ENCODE measurements around the gene MLPH. TPM values are rescaled to one million over a fixed set of nuclear protein-coding genes. Genes with fewer than 3 reads are reported as not detected.

Gene MLPH
- total and polyA plus RNA-seq, 2 of the 13 experiments (the other 11 are each of a cell fraction or from before 2014, with no cell fraction given), result 0.12 TPM; not detected in 1

DNA sequence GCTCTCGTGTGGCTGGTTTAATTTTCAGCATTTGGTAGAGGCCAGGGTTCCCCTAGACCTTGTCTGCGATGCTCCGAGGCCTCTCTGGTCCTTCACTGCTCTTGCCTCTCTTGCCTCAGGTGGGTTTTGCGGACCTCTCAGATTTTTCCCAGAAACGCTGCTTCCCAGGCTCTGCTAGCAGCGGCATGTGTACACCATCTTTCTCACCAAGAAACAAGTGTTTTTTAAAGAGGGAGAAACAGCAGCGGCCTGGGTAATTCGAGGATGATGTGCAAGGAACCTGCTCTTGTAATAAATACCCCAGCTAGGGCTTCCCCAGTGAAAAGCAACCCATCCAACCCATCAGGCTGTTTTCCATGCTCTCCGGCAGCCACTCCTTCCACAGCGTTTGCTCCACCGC, 39.6 kb upstream of the MLPH start:
- FAIRE-seq, result no peak
- no peak overlapping the region for H3K27ac ChIP-seq (ENCODE audit: extremely low read length, insufficient read depth, low read length)
- POLR2A ChIA-PET, result no interaction called here
- TF ChIP-seq ARHGAP35 (CRISPR knock-in tag; IDR thresholded peaks at IDR 0.05; ENCODE audit: borderline replicate concordance) (no peak), NFIC (IDR thresholded peaks at IDR 0.05; ENCODE audit: low read length) (no peak), MED1 (CRISPR knock-in tag; IDR thresholded peaks at IDR 0.05) (no peak), NONO (IDR thresholded peaks at IDR 0.05) (no peak), NONO (CRISPR knock-in tag; conservative IDR thresholded peaks at IDR 0.05) (no peak), ZNF264 (CRISPR knock-in tag; IDR thresholded peaks at IDR 0.05) (no peak), NFRKB (IDR thresholded peaks at IDR 0.05) (no peak), TBP (CRISPR knock-in tag; IDR thresholded peaks at IDR 0.05) (no peak), KDM2A (CRISPR knock-in tag; IDR thresholded peaks at IDR 0.05; ENCODE audit: borderline replicate concordance, low read depth) (no peak), DR1 (CRISPR knock-in tag; IDR thresholded peaks at IDR 0.05) (no peak), ZNF431 (CRISPR knock-in tag; IDR thresholded peaks at IDR 0.05; ENCODE audit: borderline replicate concordance, low read depth) (no peak), ZSCAN25 (CRISPR knock-in tag; IDR thresholded peaks at IDR 0.05) (no peak), ZNF367 (CRISPR knock-in tag; IDR thresholded peaks at IDR 0.05; ENCODE audit: borderline replicate concordance) (no peak)
- TF ChIP-seq, protein P1, sequence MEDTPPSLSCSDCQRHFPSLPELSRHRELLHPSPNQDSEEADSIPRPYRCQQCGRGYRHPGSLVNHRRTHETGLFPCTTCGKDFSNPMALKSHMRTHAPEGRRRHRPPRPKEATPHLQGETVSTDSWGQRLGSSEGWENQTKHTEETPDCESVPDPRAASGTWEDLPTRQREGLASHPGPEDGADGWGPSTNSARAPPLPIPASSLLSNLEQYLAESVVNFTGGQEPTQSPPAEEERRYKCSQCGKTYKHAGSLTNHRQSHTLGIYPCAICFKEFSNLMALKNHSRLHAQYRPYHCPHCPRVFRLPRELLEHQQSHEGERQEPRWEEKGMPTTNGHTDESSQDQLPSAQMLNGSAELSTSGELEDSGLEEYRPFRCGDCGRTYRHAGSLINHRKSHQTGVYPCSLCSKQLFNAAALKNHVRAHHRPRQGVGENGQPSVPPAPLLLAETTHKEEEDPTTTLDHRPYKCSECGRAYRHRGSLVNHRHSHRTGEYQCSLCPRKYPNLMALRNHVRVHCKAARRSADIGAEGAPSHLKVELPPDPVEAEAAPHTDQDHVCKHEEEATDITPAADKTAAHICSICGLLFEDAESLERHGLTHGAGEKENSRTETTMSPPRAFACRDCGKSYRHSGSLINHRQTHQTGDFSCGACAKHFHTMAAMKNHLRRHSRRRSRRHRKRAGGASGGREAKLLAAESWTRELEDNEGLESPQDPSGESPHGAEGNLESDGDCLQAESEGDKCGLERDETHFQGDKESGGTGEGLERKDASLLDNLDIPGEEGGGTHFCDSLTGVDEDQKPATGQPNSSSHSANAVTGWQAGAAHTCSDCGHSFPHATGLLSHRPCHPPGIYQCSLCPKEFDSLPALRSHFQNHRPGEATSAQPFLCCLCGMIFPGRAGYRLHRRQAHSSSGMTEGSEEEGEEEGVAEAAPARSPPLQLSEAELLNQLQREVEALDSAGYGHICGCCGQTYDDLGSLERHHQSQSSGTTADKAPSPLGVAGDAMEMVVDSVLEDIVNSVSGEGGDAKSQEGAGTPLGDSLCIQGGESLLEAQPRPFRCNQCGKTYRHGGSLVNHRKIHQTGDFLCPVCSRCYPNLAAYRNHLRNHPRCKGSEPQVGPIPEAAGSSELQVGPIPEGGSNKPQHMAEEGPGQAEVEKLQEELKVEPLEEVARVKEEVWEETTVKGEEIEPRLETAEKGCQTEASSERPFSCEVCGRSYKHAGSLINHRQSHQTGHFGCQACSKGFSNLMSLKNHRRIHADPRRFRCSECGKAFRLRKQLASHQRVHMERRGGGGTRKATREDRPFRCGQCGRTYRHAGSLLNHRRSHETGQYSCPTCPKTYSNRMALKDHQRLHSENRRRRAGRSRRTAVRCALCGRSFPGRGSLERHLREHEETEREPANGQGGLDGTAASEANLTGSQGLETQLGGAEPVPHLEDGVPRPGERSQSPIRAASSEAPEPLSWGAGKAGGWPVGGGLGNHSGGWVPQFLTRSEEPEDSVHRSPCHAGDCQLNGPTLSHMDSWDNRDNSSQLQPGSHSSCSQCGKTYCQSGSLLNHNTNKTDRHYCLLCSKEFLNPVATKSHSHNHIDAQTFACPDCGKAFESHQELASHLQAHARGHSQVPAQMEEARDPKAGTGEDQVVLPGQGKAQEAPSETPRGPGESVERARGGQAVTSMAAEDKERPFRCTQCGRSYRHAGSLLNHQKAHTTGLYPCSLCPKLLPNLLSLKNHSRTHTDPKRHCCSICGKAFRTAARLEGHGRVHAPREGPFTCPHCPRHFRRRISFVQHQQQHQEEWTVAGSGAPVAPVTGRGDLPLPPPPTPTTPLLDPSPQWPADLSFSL (CRISPR knock-in tag; IDR thresholded peaks at IDR 0.05), result no peak
- TF ChIP-seq, protein P2, sequence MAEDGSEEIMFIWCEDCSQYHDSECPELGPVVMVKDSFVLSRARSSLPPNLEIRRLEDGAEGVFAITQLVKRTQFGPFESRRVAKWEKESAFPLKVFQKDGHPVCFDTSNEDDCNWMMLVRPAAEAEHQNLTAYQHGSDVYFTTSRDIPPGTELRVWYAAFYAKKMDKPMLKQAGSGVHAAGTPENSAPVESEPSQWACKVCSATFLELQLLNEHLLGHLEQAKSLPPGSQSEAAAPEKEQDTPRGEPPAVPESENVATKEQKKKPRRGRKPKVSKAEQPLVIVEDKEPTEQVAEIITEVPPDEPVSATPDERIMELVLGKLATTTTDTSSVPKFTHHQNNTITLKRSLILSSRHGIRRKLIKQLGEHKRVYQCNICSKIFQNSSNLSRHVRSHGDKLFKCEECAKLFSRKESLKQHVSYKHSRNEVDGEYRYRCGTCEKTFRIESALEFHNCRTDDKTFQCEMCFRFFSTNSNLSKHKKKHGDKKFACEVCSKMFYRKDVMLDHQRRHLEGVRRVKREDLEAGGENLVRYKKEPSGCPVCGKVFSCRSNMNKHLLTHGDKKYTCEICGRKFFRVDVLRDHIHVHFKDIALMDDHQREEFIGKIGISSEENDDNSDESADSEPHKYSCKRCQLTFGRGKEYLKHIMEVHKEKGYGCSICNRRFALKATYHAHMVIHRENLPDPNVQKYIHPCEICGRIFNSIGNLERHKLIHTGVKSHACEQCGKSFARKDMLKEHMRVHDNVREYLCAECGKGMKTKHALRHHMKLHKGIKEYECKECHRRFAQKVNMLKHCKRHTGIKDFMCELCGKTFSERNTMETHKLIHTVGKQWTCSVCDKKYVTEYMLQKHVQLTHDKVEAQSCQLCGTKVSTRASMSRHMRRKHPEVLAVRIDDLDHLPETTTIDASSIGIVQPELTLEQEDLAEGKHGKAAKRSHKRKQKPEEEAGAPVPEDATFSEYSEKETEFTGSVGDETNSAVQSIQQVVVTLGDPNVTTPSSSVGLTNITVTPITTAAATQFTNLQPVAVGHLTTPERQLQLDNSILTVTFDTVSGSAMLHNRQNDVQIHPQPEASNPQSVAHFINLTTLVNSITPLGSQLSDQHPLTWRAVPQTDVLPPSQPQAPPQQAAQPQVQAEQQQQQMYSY (CRISPR knock-in tag; IDR thresholded peaks at IDR 0.05), result no peak
- TF ChIP-seq, protein P3, sequence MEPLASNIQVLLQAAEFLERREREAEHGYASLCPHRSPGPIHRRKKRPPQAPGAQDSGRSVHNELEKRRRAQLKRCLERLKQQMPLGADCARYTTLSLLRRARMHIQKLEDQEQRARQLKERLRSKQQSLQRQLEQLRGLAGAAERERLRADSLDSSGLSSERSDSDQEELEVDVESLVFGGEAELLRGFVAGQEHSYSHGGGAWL (CRISPR knock-in tag; IDR thresholded peaks at IDR 0.05), result no peak

More for the DNA sequence above, 39.6 kb upstream of the MLPH start:
- H3K27me3 ChIP-seq (ENCODE audit: control insufficient read depth in 1 of 2, insufficient read depth in 2 of 2, low read length in 2 of 2), result peaks cover 2 to 55% of the 10 kb centered on the region in 2 experiments; a peak in 4 of 5 replicates
- intact Hi-C loops (cut with micrococcal nuclease; ENCODE audit: unreplicated experiment) (no loop called here), in situ Hi-C loops (cut with HindIII; ENCODE audit: extremely low pct_ligation_motif_present, low pct_unique_long_range_greater_than_20kb) (no loop called here)
- CTCF ChIA-PET (ENCODE audit: low intra/inter-chr PET ratio, low total read pairs), result no interaction called here
- no peak overlapping the region for H2AFZ ChIP-seq (ENCODE audit: low read length)
- no peak overlapping the region for H3K4me2 ChIP-seq (ENCODE audit: low read depth, low read length)
- no peak overlapping the region for H3K4me3 ChIP-seq (replicated peaks in 1 of 3; ENCODE audit: insufficient read depth in 1 of 3, low read depth in 2 of 3, low read length in 3 of 3)
- H3K79me2 ChIP-seq (ENCODE audit: insufficient read depth, low read length), result no peaks in the 10 kb centered on the region
- H3K4me1 ChIP-seq (ENCODE audit: insufficient read depth, low read length), result peaks cover 6% of the 10 kb centered on the region; the same call in 1 of the 2 replicates
- H4K20me1 ChIP-seq (ENCODE audit: insufficient read depth, low read length), result peaks cover 2% of the 10 kb centered on the region; the same call in 1 of the 2 replicates
- no peak for ATAC-seq
- no TSS peak for BruUV-seq (replicated peaks)
- 51% methylated on average over 11 of the region's 11 CpGs for WGBS (ENCODE audit: low lambda C conversion rate)
- no peaks in the 10 kb centered on the region for H3K9me3 ChIP-seq (ENCODE audit: low read length)
- H3K36me3 ChIP-seq (replicated peaks in 1 of 2; ENCODE audit: control insufficient read depth in 1 of 2, insufficient read depth in 2 of 2, low read length in 2 of 2), result no peaks in the 10 kb centered on the region
- no peak overlapping the region for H3K9ac ChIP-seq (ENCODE audit: insufficient read depth, low read depth, low read length)
- DNase-seq (ENCODE audit: low spot score), result no peak
